Pancreas (tissue), 10 donors: ENCODE data around the gene TMEM238L. TPM values are rescaled to one million over a fixed set of nuclear protein-coding genes. Genes with fewer than 3 reads are reported as not detected.
A peak's percentile ranks its signal among the peaks of the same experiment; 100 is the strongest.

ENCODE experiments used
- ATAC-seq, 4 donors: fragments of 200-7000 bp; cut with Tn5 transposase; one replicate each; pipeline versions ENCODE4 v1.8.0 to v1.9.1; 2020; ENCODE audit warnings: mild to moderate bottlenecking in 4 of 4, moderate library complexity in 4 of 4
- DNase-seq, 6 donors: peaks; one replicate each; pipeline ENCODE4 v3.0.0-alpha.2; 2020
- FAIRE-seq: peaks from 2 replicates; lab custom pipeline; 2012; peaks lifted over from hg19 to GRCh38; lab: Jason Lieb, UNC
- H3K27ac ChIP-seq, 4 donors: fragments of 200-600 bp; sonication (generic); 1 replicate in 3 of 4; 2 replicates in 1 of 4; pipeline versions ENCODE4 v1.5.0 to v1.8.0; 2020
- H3K27me3 ChIP-seq, 4 donors: fragments of 200-600 bp; one replicate each; pipeline ENCODE4 v1.8.0; 2021
- H3K36me3 ChIP-seq, 3 donors: fragments of 200-600 bp; sonication (generic) in 1 of 3; one replicate each; pipeline versions ENCODE4 v1.5.0 to v1.8.0; 2020 to 2021
- H3K4me1 ChIP-seq, 3 donors: fragments of 200-600 bp; one replicate each; pipeline ENCODE4 v1.8.0; 2021
- H3K4me3 ChIP-seq, 4 donors: fragments of 200-600 bp; sonication (generic) in 2 of 4; one replicate each; pipeline versions ENCODE4 v1.5.0 to v1.8.0; 2020 to 2021
- H3K9me3 ChIP-seq, 4 donors: fragments of 200-600 bp; one replicate each; pipeline ENCODE4 v1.8.0; 2021
- WGBS, 2 donors: extraction: QIAGEN DNeasy Blood & Tissue Kit; methylation state at CpG; one replicate each; pipeline ENCODE4 v1.1.7; 2013; 5-methylcytosine and 5-hydroxymethylcytosine counted together
- intact Hi-C, 3 donors: fragments of 100-400 bp; cut with DNase I; formaldehyde crosslinking; loops; one replicate each; pipeline versions ENCODE4 v1.11.1 to v1.14.2; 2022
- polyA plus RNA-seq, 2 donors: library from polyadenylated mRNA; stranded (reverse); fragments of 200-250 nt; gene quantifications; one replicate each; pipeline ENCODE4 v1.2.3, GENCODE V29; 2013
- total RNA-seq, 6 donors: library from RNA; stranded (reverse); fragmentation: NEBNext Ultra II Directional in 4 of 6; extraction: Animal tissue kit (Norgen Biotek cat#: 25700) in 4 of 6; gene quantifications; one replicate each; pipeline versions ENCODE4 v1.2.1 to v1.2.4, GENCODE V29; 2021 to 2023
- TF ChIP-seq, protein P1 (sequence below), 4 donors: fragments of 200-600 bp; sonication (generic) in 3 of 4; IDR thresholded peaks; one replicate each; pipeline versions ENCODE4 v1.5.0 to v1.8.0; 2021; ENCODE audit warnings: antibody characterized with exemption in 4 of 4
- donor health status: healthy with polysubstance abuse.
- donor health status: DM: no; HTN: no; CAD: no; lungs with moderate emphysema.
- donor health status: DM: no; HTN: no; CAD: no.
- donor health status: control.
- donor health status: control.
- donor health status: Bipolar disorder and iron deficiency.
- donor health status: DM: yes; HTN: yes; CAD: no.
- donor health status: DM: no; HTN: no; CAD: no.
- donor health status: DM: no; HTN: no; CAD: no.
- donor health status: DM: yes; HTN: yes; CAD: no.

Gene TMEM238L
- total and polyA plus RNA-seq, 8 donors = 0.13 TPM; not detected in 7

DNA sequence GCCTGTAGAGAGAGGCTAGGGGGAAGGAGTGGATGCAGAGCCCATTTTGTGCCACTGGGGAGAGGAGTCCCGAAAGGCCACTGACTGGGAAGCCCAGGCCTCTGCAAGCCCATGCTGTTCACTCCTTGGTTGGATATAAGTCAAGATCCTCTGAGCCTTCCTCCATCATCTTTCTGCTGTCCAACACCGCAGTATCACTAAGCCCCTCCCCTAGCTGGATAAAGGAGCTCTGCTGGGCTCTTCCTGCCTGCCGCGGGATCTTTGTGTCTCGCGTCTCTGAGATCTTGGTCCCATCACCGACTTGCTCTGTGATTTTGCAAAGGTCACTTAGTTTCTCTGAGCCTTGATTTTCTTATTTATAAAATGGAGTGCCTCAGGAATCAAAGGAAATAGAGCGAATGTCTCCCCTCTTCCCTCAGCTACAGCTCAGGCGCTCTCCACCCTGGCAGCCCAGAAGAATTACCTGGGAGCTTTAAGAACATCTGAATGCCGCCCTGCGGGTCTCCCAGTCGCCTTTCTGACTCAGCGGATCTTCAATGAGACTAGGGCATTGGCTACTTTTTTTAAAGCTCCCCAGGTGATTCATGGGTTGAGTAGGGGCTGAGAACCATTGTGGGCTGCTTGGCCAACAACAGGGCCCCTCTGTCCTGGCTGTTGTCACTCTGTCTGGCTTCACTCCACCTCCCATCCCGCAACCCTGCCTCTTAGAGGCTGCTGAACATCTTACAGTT lies 48.9 kb downstream of the TMEM238L start:
- TF ChIP-seq, protein P1, sequence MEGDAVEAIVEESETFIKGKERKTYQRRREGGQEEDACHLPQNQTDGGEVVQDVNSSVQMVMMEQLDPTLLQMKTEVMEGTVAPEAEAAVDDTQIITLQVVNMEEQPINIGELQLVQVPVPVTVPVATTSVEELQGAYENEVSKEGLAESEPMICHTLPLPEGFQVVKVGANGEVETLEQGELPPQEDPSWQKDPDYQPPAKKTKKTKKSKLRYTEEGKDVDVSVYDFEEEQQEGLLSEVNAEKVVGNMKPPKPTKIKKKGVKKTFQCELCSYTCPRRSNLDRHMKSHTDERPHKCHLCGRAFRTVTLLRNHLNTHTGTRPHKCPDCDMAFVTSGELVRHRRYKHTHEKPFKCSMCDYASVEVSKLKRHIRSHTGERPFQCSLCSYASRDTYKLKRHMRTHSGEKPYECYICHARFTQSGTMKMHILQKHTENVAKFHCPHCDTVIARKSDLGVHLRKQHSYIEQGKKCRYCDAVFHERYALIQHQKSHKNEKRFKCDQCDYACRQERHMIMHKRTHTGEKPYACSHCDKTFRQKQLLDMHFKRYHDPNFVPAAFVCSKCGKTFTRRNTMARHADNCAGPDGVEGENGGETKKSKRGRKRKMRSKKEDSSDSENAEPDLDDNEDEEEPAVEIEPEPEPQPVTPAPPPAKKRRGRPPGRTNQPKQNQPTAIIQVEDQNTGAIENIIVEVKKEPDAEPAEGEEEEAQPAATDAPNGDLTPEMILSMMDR (IDR thresholded peaks at IDR 0.05) = no peak
- no peaks in the 10 kb centered on the region for H3K27me3 ChIP-seq
- peaks cover 16 to 26% (median 20%) of the 10 kb centered on the region in 3 donors for H3K4me1 ChIP-seq
- 76 to 78% methylated on average over 14 of the region's 14 CpGs for WGBS, 2 donors
- DNase-seq = no peak
- no peaks in the 10 kb centered on the region for H3K36me3 ChIP-seq
- H3K9me3 ChIP-seq = no peaks in the 10 kb centered on the region
- no peak overlapping the region for H3K4me3 ChIP-seq
- intact Hi-C loops = loop anchor here in 1 of 3 donors (5.0 kb wide), 1 partner anchor 92 kb away; no protein-coding TSS in a partner anchor
- no peak overlapping the region for H3K27ac ChIP-seq
- no peak for FAIRE-seq
- ATAC-seq = no peak

DNA sequence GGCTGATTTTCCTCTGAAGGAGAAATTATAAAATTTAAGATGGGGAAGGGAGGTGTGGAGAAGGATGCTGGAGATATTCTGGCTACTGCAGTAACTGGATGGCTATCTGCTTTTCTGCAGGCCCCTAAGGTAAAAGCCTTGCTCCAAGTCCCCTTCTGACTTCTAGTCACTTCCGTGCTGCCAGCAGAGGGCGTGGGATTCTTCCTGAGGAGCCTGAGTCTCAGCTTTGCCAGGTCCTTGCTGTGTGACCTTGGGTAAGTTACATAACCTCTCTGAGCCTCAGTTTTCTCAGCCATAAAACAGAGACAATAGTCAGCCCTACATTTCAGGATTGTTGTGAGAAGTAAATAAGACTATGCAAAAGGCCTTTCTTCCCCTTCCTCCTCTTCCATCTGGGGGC lies 49.8 kb downstream of the TMEM238L start:
- 23 to 34% methylated on average over 2 of the region's 2 CpGs for WGBS, 2 donors

DNA sequence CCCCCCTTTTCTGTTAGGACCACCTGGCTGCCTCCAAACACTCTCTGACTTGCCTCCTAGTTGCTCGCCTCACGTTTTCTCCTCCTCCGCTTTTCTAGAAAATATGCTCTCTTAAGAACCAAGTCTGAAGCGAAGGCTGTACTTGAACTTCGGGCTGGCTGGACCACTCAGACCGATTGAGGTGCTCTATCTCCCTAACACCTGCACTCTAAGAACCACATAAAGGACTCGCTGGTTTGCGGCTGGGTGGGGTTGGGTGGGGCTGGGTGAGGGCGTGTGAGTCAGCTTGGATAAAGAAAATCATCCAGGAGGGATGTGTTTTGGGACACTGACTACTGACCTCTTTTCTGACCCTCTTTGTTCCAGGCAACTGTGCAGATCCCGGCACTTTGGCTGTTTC lies 51.2 kb downstream of the TMEM238L start:
- Histone ChIP-seq H3K27ac (no peak overlapping the region), H3K4me3 (no peak overlapping the region), H3K4me1 (peaks cover 9 to 16% (median 11%) of the 10 kb centered on the region in 3 donors), H3K36me3 (no peaks in the 10 kb centered on the region), H3K27me3 (no peaks in the 10 kb centered on the region), H3K9me3 (no peaks in the 10 kb centered on the region)
- no peak for DNase-seq
- TF ChIP-seq, protein P1 (IDR thresholded peaks at IDR 0.05) = no peak
- FAIRE-seq = no peak
- ATAC-seq = no peak
- intact Hi-C loops = loop anchor here in 1 of 3 donors (5.0 kb wide), 1 partner anchor 95 kb away; no protein-coding TSS in a partner anchor
- 89 to 91% methylated on average over 10 of the region's 10 CpGs for WGBS, 2 donors

More for the DNA sequence above, 49.8 kb downstream of the TMEM238L start:
- Histone ChIP-seq H3K4me1 (peaks cover 16 to 26% (median 20%) of the 10 kb centered on the region in 3 donors), H3K27me3 (no peaks in the 10 kb centered on the region), H3K9me3 (no peaks in the 10 kb centered on the region), H3K4me3 (no peak overlapping the region), H3K27ac (no peak overlapping the region), H3K36me3 (no peaks in the 10 kb centered on the region)
- DNase-seq (peak in 4 of 6 donors; percentile 27 to 71 (median 48)), ATAC-seq (peak in 1 of 4 donors; percentile 47), FAIRE-seq (no peak)
- intact Hi-C loops = loop anchor here in 1 of 3 donors (5.0 kb wide), 1 partner anchor 93 kb away; no protein-coding TSS in a partner anchor
- TF ChIP-seq, protein P1 (IDR thresholded peaks at IDR 0.05) = peak in 2 of 4 donors; percentile 10 to 23

DNA sequence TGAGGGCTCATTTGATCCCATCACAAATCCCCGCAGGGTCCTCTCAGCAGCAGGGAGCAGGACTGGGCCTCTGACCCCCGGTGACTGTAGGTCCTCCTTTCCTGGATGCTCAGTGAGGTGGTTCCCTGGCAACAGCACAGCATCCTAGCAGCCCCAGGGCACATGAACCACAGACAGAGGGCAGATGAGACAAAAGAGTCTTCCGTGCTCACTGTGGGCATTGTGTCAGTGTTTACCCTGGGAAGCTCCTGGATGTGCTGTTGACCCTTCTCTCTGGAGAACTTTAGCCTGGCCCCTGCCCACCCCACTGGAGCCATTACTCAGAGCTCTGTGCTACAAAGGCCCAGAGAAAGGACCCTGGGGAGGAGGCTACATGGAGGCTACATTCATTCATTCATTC lies 52.3 kb downstream of the TMEM238L start:
- no peak for DNase-seq

More for the DNA sequence above, 52.3 kb downstream of the TMEM238L start:
- intact Hi-C loops = loop anchor here in 1 of 3 donors (5.0 kb wide), 1 partner anchor 96 kb away; no protein-coding TSS in a partner anchor
- Histone ChIP-seq H3K4me3 (no peak overlapping the region), H3K27ac (no peak overlapping the region), H3K9me3 (no peaks in the 10 kb centered on the region), H3K27me3 (no peaks in the 10 kb centered on the region), H3K4me1 (peaks cover 2 to 8% (median 5%) of the 10 kb centered on the region in 3 donors), H3K36me3 (no peaks in the 10 kb centered on the region)
- TF ChIP-seq, protein P1 (IDR thresholded peaks at IDR 0.05) = no peak
- no peak for FAIRE-seq
- WGBS, 2 donors = 88 to 93% methylated on average over 3 of the region's 3 CpGs
- ATAC-seq = no peak
